ENCODE measurements around the gene GSG1L2.

The GSG1L2 gene

DNA sequence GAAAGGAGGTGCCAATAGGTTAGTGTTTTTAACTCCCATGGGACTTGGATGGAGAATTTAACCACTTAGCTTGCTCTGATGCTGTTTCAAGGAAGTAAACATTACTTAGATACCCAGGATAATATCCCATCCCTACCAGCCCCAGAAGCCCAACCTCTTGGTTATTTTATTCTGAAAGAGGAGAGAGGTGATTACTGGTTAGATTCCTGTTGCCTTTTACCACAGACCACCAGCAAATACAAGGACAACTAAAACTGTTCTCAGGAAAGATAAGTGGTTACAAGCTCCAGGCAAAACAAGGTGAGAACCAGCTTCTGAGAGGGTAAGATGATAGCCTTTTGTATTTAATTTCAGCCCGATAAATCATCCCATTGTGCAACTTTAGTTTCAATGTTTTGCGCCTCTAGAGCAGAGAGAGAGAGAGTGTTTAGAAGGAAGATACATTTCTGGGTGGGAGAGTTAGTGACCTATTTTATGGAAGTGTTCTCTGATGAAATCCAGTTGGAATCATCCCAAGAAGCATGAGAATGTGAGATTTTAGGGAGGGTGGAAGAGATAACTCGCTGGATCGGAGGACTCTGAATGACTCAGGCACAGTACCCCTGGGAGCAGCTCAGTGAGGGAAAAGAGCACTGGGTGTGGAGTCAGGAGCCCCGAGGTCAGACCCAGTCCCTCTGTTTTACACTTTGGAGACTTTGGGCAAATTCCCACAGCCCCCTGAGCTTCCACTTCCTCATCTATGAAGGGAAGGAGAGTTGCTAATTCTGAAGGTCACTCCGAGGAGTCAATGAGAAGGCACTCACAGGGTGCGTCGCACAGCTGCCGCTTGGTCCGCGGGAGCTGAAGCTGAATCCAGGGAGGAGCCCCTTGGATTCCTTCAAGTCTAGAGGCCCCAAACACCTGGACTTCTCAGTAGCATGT lies 15.9 kb upstream of the GSG1L2 start:
- no peaks in the 10 kb centered on the region for H3K27me3 ChIP-seq (ENCODE audit: insufficient read depth, low read length)
- no peak overlapping the region for H3K27ac ChIP-seq (ENCODE audit: low read depth, low read length, poor library complexity, severe bottlenecking)
- no peak overlapping the region for H3K9ac ChIP-seq (ENCODE audit: low read length)
- no peaks in the 10 kb centered on the region for H3K9me3 ChIP-seq (ENCODE audit: low read length)
- no peak overlapping the region for H2AFZ ChIP-seq (ENCODE audit: low read length)
- TF ChIP-seq CTCF (IDR thresholded peaks at IDR 0.05; ENCODE audit: low read length) (no peak), EZH2 (IDR thresholded peaks at IDR 0.05; ENCODE audit: borderline replicate concordance, low read length) (no peak)
- H3K4me2 ChIP-seq (ENCODE audit: low read length) = no peak overlapping the region
- no peaks in the 10 kb centered on the region for H3K79me2 ChIP-seq (ENCODE audit: insufficient read depth, low read length)
- no peaks in the 10 kb centered on the region for H4K20me1 ChIP-seq (ENCODE audit: insufficient read depth, low read length)
- H3K4me1 ChIP-seq (ENCODE audit: insufficient read depth, low read length, severe bottlenecking) = no peaks in the 10 kb centered on the region
- no peak overlapping the region for H3K4me3 ChIP-seq (ENCODE audit: low read depth, low read length, poor library complexity, severe bottlenecking)
- no peaks in the 10 kb centered on the region for H3K36me3 ChIP-seq (ENCODE audit: insufficient read depth, low read length)
- H3K9me2 ChIP-seq (ENCODE audit: low read depth, low read length) = no peaks in the 10 kb centered on the region
- H3F3A ChIP-seq (ENCODE audit: insufficient read depth, low read length) = no peaks in the 10 kb centered on the region

DNA sequence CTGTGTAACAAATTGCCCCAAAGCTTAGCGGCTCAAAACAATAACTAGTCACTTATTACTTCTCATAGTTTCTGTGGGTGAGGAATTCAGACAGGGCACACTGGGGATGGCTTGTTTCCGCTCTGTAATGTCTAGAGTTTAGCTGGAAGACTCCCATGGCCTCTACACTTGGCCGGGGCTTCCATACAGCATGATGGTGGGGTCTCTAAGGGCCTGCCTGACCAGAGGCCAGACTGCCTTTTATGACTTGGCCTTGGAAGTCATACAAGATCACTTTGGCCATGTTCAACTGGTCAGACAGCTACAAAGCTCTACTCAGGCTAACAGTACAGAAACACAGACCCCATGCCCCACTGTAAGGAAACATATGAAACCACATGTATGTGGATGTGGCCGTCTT lies 12.0 kb upstream of the GSG1L2 start:
- Histone ChIP-seq H3K4me1 (ENCODE audit: insufficient read depth, low read length, severe bottlenecking) (no peaks in the 10 kb centered on the region), H4K20me1 (ENCODE audit: insufficient read depth, low read length) (no peaks in the 10 kb centered on the region), H3K4me3 (ENCODE audit: low read depth, low read length, poor library complexity, severe bottlenecking) (no peak overlapping the region), H3K9ac (ENCODE audit: low read length) (no peak overlapping the region), H3K9me3 (ENCODE audit: low read length) (no peaks in the 10 kb centered on the region), H3F3A (ENCODE audit: insufficient read depth, low read length) (no peaks in the 10 kb centered on the region), H2AFZ (ENCODE audit: low read length) (no peak overlapping the region), H3K4me2 (ENCODE audit: low read length) (no peak overlapping the region), H3K36me3 (ENCODE audit: insufficient read depth, low read length) (no peaks in the 10 kb centered on the region), H3K79me2 (ENCODE audit: insufficient read depth, low read length) (no peaks in the 10 kb centered on the region), H3K27ac (ENCODE audit: low read depth, low read length, poor library complexity, severe bottlenecking) (no peak overlapping the region), H3K27me3 (ENCODE audit: insufficient read depth, low read length) (no peaks in the 10 kb centered on the region), H3K9me2 (ENCODE audit: low read depth, low read length) (no peaks in the 10 kb centered on the region)
- TF ChIP-seq EZH2 (IDR thresholded peaks at IDR 0.05; ENCODE audit: borderline replicate concordance, low read length) (no peak), CTCF (IDR thresholded peaks at IDR 0.05; ENCODE audit: low read length) (no peak)

- Histone ChIP-seq H3K4me1 (ENCODE audit: insufficient read depth, low read length, severe bottlenecking) (no peaks in the 10 kb centered on the region), H3K27ac (ENCODE audit: low read depth, low read length, poor library complexity, severe bottlenecking) (no peak overlapping the region), H3K36me3 (ENCODE audit: insufficient read depth, low read length) (no peaks in the 10 kb centered on the region), H3K4me2 (ENCODE audit: low read length) (no peak overlapping the region), H4K20me1 (ENCODE audit: insufficient read depth, low read length) (no peaks in the 10 kb centered on the region), H3K4me3 (ENCODE audit: low read depth, low read length, poor library complexity, severe bottlenecking) (no peak overlapping the region), H3F3A (ENCODE audit: insufficient read depth, low read length) (no peaks in the 10 kb centered on the region), H3K27me3 (ENCODE audit: insufficient read depth, low read length) (no peaks in the 10 kb centered on the region), H3K79me2 (ENCODE audit: insufficient read depth, low read length) (no peaks in the 10 kb centered on the region), H3K9ac (ENCODE audit: low read length) (no peak overlapping the region), H3K9me2 (ENCODE audit: low read depth, low read length) (no peaks in the 10 kb centered on the region), H2AFZ (ENCODE audit: low read length) (no peak overlapping the region), H3K9me3 (ENCODE audit: low read length) (no peaks in the 10 kb centered on the region)
- no peak for TF ChIP-seq CTCF (IDR thresholded peaks at IDR 0.05; ENCODE audit: low read length)
- TF ChIP-seq EZH2 (IDR thresholded peaks at IDR 0.05; ENCODE audit: borderline replicate concordance, low read length) = no peak
These were observed 8.8 kb upstream of the GSG1L2 start for GRCh38 chr17:9830711-9831110.
